GM23338 (cell line): ENCODE data around the gene LPCAT3. TPM values are rescaled to one million over a fixed set of nuclear protein-coding genes. Genes with fewer than 3 reads are reported as not detected.

Source experiments
- ATAC-seq: fragments of 200-7000 bp; cut with Tn5 transposase; 3 replicates; pipeline ENCODE4 v1.9.1; 2020
- DNase-seq: peaks from one replicate; pipeline ENCODE4 v3.0.0-alpha.2; 2015; ENCODE audit warnings: low spot score
- H2AFZ ChIP-seq: fragments of 200-600 bp; sonication (generic); 2 replicates; pipeline ENCODE4 v1.8.0; 2016; ENCODE audit warnings: antibody characterized with exemption, mild to moderate bottlenecking, moderate library complexity
- H3F3A ChIP-seq: fragments of 200-600 bp; sonication (generic); replicated peaks from 2 replicates; pipeline ENCODE4 v1.8.0; 2017; ENCODE audit warnings: antibody characterized with exemption, mixed run types, low read depth
- H3K27ac ChIP-seq: fragments of 200-600 bp; sonication (generic); 2 replicates; pipeline ENCODE4 v1.6.1; 2016; ENCODE audit warnings: low read depth
- H3K27me3 ChIP-seq: fragments of 200-600 bp; sonication (generic); 2 replicates; pipeline ENCODE4 v1.8.0; 2016; ENCODE audit warnings: mild to moderate bottlenecking, mixed run types, moderate library complexity; ENCODE audit not compliant: insufficient read depth
- H3K36me3 ChIP-seq: fragments of 200-600 bp; sonication (generic); 2 replicates; pipeline ENCODE4 v1.8.0; 2016; ENCODE audit warnings: mild to moderate bottlenecking; ENCODE audit not compliant: insufficient read depth
- H3K4me1 ChIP-seq: fragments of 200-600 bp; sonication (generic); 2 replicates; pipeline ENCODE4 v1.8.0; 2016; ENCODE audit warnings: mild to moderate bottlenecking, moderate library complexity; ENCODE audit not compliant: insufficient read depth
- H3K4me2 ChIP-seq: fragments of 200-600 bp; sonication (generic); 2 replicates; pipeline ENCODE4 v1.7.1; 2017; ENCODE audit warnings: mixed run types
- H3K4me3 ChIP-seq: fragments of 200-600 bp; sonication (generic); 2 replicates; pipeline ENCODE4 v1.6.1; 2016; ENCODE audit warnings: mixed run types
- H3K79me2 ChIP-seq: fragments of 200-600 bp; sonication (generic); replicated peaks from 2 replicates; pipeline ENCODE4 v1.8.0; 2017; ENCODE audit warnings: mild to moderate bottlenecking; ENCODE audit not compliant: insufficient read depth
- H3K9me2 ChIP-seq: fragments of 200-600 bp; sonication (generic); 2 replicates; pipeline ENCODE4 v1.8.0; 2017; ENCODE audit not compliant: insufficient read depth
- H4K20me1 ChIP-seq: fragments of 200-600 bp; sonication (generic); replicated peaks from 2 replicates; pipeline ENCODE4 v1.8.0; 2017; ENCODE audit warnings: mild to moderate bottlenecking; ENCODE audit not compliant: insufficient read depth
- H3K27ac Mint-ChIP-seq: 2 replicates; pipeline ENCODE4 v1.8.0; 2020; ENCODE audit warnings: inconsistent platforms, mild to moderate bottlenecking, moderate library complexity, mixed read lengths
- H3K27me3 Mint-ChIP-seq: 3 replicates; pipeline ENCODE4 v1.8.0; 2022; ENCODE audit warnings: low read depth, mild to moderate bottlenecking, moderate library complexity, mixed read lengths, inconsistent platforms; ENCODE audit not compliant: insufficient read depth, poor library complexity
- H3K36me3 Mint-ChIP-seq: 3 replicates; pipeline ENCODE4 v1.8.0; 2021; ENCODE audit warnings: low read depth, mild to moderate bottlenecking, inconsistent platforms, moderate library complexity, mixed read lengths
- H3K4me1 Mint-ChIP-seq: 3 replicates; pipeline ENCODE4 v1.8.0; 2020; ENCODE audit warnings: mild to moderate bottlenecking, inconsistent platforms, mixed read lengths
- H3K4me3 Mint-ChIP-seq: 3 replicates; pipeline ENCODE4 v1.8.0; 2021; ENCODE audit warnings: moderate library complexity, mild to moderate bottlenecking, inconsistent platforms, mixed read lengths
- H3K9me3 Mint-ChIP-seq: 3 replicates; pipeline ENCODE4 v1.8.0; 2020; ENCODE audit warnings: moderate library complexity, mild to moderate bottlenecking, inconsistent platforms, mixed read lengths
- CREB1 ChIP-seq: fragments of 250-450 bp; sonication (Bioruptor Pico); IDR thresholded peaks from 2 replicates; pipeline ENCODE4 v1.5.0; 2020; ENCODE audit warnings: low read depth, mild to moderate bottlenecking, moderate library complexity
- EZH2 ChIP-seq: fragments of 200-600 bp; sonication (generic); IDR thresholded peaks from one replicate; pipeline ENCODE4 v1.8.0; 2017; ENCODE audit warnings: antibody characterized with exemption, mild to moderate bottlenecking, low read depth; ENCODE audit not compliant: unreplicated experiment
- EZH2phosphoT487 ChIP-seq: fragments of 200-600 bp; sonication (generic); IDR thresholded peaks from one replicate; pipeline ENCODE4 v1.8.1; 2018; ENCODE audit warnings: antibody characterized with exemption; ENCODE audit not compliant: unreplicated experiment
- JUNB ChIP-seq: IDR thresholded peaks from one replicate; pipeline ENCODE4 v1.6.1; 2016; ENCODE audit warnings: antibody characterized with exemption; ENCODE audit not compliant: unreplicated experiment
- NANOG ChIP-seq: IDR thresholded peaks from 2 replicates; pipeline ENCODE4 v1.6.1; 2016; ENCODE audit warnings: antibody characterized with exemption, borderline replicate concordance
- STAT1 ChIP-seq: IDR thresholded peaks from one replicate; pipeline ENCODE4 v1.6.1; 2016; ENCODE audit warnings: antibody characterized with exemption; ENCODE audit not compliant: unreplicated experiment
- ZNF331 ChIP-seq: fragments of 250-450 bp; sonication (Bioruptor Pico); IDR thresholded peaks from 2 replicates; pipeline ENCODE4 v1.5.0; 2020; ENCODE audit warnings: low read depth, mild to moderate bottlenecking, moderate library complexity
- polyA plus RNA-seq: library from polyadenylated mRNA; unstranded; fragments of >200 nt; fragmentation: Nextera tagmentation; extraction: Ambion mirVana; gene quantifications from 2 replicates; pipeline ENCODE4 v1.2.1, GENCODE V29; 2016
- total RNA-seq: library from RNA; depleted of rRNA; stranded (reverse); fragments of >200 nt; shearing (Covaris generic); gene quantifications from 2 replicates; pipeline ENCODE4 v1.2.3, GENCODE V29; 2014
- TF ChIP-seq, protein P1 (sequence below): IDR thresholded peaks from one replicate; pipeline ENCODE4 v1.6.1; 2018; ENCODE audit warnings: antibody characterized with exemption; ENCODE audit not compliant: unreplicated experiment
- TF ChIP-seq, protein P2 (sequence below): fragments of 250-450 bp; sonication (Bioruptor Pico); IDR thresholded peaks from 2 replicates; pipeline ENCODE4 v1.5.0; 2020; ENCODE audit warnings: mild to moderate bottlenecking, moderate library complexity
- TF ChIP-seq, protein P3 (sequence below): IDR thresholded peaks from 2 replicates; pipeline ENCODE4 v1.6.1; 2016; ENCODE audit warnings: antibody characterized with exemption

Gene LPCAT3
- total and polyA plus RNA-seq, 2 experiments from 2014 or later = 21.4 to 51.5 TPM

DNA sequence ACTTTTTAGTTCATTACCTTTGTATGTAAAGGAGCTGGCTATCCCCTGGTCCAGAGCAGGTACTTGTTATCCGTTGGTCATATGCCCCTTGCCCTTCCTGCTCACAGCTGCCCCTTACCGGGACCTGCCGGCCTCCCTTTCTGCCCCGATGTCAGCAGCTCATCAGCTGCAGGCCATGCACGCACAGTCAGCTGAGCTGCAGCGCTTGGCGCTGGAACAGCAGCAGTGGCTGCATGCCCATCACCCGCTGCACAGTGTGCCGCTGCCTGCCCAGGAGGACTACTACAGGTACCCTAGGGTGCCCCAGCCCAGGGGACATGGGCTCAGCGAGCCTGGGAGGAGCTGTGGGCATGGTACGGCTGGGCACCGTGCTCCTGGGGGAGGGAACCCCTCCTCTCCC is 77.0 kb downstream of the LPCAT3 start:
- peaks cover 59% of the 10 kb centered on the region for H3K27me3 Mint-ChIP-seq
- H3K4me3 Mint-ChIP-seq = no peak overlapping the region
- no peaks in the 10 kb centered on the region for H3K36me3 ChIP-seq

DNA sequence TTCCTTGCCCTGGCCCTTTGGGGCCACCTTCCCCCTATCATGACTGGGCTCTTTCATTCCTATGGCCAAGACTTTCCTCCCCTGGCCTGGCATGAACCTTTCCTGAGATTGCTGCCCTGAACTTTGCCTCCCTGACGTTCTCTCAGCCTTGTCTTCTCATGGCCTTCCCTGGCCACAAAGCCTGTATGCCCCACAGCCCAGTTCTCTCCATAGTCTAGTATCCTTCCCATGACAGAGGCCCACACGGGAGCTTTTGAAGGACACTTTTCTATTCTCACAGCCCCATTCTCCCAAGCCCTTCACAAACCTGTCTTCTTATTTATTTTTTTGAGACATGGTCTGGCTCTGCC is 79.1 kb downstream of the LPCAT3 start:
- ATAC-seq = no peak
- peaks cover 53% of the 10 kb centered on the region for H3K4me1 Mint-ChIP-seq
- H3K36me3 Mint-ChIP-seq = peaks cover 62% of the 10 kb centered on the region
- peaks cover 13% of the 10 kb centered on the region for H3K4me1 ChIP-seq
- H3F3A ChIP-seq = peaks cover 39% of the 10 kb centered on the region
- H3K4me2 ChIP-seq = no peak overlapping the region; the same call in 1 of the 2 replicates
- DNase-seq = no peak
- H3K27me3 ChIP-seq = no peaks in the 10 kb centered on the region
- H3K79me2 ChIP-seq = 0 out of 2 replicates have a peak, but pooled peaks cover 5% of the 10 kb centered on the region
- H3K36me3 ChIP-seq = peaks cover 10% of the 10 kb centered on the region; the same call in 1 of the 2 replicates
- no peaks in the 10 kb centered on the region for H3K9me2 ChIP-seq
- H3K4me3 ChIP-seq = no peak overlapping the region
- H3K27ac Mint-ChIP-seq = peak overlapping the region; percentile 61
- no peak for TF ChIP-seq EZH2phosphoT487
- TF ChIP-seq STAT1 = no peak
- TF ChIP-seq, protein P1, sequence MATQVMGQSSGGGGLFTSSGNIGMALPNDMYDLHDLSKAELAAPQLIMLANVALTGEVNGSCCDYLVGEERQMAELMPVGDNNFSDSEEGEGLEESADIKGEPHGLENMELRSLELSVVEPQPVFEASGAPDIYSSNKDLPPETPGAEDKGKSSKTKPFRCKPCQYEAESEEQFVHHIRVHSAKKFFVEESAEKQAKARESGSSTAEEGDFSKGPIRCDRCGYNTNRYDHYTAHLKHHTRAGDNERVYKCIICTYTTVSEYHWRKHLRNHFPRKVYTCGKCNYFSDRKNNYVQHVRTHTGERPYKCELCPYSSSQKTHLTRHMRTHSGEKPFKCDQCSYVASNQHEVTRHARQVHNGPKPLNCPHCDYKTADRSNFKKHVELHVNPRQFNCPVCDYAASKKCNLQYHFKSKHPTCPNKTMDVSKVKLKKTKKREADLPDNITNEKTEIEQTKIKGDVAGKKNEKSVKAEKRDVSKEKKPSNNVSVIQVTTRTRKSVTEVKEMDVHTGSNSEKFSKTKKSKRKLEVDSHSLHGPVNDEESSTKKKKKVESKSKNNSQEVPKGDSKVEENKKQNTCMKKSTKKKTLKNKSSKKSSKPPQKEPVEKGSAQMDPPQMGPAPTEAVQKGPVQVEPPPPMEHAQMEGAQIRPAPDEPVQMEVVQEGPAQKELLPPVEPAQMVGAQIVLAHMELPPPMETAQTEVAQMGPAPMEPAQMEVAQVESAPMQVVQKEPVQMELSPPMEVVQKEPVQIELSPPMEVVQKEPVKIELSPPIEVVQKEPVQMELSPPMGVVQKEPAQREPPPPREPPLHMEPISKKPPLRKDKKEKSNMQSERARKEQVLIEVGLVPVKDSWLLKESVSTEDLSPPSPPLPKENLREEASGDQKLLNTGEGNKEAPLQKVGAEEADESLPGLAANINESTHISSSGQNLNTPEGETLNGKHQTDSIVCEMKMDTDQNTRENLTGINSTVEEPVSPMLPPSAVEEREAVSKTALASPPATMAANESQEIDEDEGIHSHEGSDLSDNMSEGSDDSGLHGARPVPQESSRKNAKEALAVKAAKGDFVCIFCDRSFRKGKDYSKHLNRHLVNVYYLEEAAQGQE = no peak
- no peak for TF ChIP-seq JUNB
- no peak for TF ChIP-seq NANOG
- no peak for TF ChIP-seq EZH2
- TF ChIP-seq, protein P2, sequence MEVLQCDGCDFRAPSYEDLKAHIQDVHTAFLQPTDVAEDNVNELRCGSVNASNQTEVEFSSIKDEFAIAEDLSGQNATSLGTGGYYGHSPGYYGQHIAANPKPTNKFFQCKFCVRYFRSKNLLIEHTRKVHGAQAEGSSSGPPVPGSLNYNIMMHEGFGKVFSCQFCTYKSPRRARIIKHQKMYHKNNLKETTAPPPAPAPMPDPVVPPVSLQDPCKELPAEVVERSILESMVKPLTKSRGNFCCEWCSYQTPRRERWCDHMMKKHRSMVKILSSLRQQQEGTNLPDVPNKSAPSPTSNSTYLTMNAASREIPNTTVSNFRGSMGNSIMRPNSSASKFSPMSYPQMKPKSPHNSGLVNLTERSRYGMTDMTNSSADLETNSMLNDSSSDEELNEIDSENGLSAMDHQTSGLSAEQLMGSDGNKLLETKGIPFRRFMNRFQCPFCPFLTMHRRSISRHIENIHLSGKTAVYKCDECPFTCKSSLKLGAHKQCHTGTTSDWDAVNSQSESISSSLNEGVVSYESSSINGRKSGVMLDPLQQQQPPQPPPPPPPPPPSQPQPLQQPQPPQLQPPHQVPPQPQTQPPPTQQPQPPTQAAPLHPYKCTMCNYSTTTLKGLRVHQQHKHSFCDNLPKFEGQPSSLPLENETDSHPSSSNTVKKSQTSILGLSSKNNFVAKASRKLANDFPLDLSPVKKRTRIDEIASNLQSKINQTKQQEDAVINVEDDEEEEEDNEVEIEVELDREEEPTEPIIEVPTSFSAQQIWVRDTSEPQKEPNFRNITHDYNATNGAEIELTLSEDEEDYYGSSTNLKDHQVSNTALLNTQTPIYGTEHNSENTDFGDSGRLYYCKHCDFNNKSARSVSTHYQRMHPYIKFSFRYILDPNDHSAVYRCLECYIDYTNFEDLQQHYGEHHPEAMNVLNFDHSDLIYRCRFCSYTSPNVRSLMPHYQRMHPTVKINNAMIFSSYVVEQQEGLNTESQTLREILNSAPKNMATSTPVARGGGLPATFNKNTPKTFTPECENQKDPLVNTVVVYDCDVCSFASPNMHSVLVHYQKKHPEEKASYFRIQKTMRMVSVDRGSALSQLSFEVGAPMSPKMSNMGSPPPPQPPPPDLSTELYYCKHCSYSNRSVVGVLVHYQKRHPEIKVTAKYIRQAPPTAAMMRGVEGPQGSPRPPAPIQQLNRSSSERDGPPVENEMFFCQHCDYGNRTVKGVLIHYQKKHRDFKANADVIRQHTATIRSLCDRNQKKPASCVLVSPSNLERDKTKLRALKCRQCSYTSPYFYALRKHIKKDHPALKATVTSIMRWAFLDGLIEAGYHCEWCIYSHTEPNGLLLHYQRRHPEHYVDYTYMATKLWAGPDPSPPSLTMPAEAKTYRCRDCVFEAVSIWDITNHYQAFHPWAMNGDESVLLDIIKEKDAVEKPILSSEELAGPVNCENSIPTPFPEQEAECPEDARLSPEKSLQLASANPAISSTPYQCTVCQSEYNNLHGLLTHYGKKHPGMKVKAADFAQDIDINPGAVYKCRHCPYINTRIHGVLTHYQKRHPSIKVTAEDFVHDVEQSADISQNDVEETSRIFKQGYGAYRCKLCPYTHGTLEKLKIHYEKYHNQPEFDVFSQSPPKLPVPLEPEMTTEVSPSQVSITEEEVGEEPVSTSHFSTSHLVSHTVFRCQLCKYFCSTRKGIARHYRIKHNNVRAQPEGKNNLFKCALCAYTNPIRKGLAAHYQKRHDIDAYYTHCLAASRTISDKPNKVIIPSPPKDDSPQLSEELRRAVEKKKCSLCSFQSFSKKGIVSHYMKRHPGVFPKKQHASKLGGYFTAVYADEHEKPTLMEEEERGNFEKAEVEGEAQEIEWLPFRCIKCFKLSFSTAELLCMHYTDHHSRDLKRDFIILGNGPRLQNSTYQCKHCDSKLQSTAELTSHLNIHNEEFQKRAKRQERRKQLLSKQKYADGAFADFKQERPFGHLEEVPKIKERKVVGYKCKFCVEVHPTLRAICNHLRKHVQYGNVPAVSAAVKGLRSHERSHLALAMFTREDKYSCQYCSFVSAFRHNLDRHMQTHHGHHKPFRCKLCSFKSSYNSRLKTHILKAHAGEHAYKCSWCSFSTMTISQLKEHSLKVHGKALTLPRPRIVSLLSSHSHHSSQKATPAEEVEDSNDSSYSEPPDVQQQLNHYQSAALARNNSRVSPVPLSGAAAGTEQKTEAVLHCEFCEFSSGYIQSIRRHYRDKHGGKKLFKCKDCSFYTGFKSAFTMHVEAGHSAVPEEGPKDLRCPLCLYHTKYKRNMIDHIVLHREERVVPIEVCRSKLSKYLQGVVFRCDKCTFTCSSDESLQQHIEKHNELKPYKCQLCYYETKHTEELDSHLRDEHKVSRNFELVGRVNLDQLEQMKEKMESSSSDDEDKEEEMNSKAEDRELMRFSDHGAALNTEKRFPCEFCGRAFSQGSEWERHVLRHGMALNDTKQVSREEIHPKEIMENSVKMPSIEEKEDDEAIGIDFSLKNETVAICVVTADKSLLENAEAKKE (CRISPR knock-in tag) = no peak
- TF ChIP-seq CREB1 (CRISPR knock-in tag) = no peak
- TF ChIP-seq, protein P3, sequence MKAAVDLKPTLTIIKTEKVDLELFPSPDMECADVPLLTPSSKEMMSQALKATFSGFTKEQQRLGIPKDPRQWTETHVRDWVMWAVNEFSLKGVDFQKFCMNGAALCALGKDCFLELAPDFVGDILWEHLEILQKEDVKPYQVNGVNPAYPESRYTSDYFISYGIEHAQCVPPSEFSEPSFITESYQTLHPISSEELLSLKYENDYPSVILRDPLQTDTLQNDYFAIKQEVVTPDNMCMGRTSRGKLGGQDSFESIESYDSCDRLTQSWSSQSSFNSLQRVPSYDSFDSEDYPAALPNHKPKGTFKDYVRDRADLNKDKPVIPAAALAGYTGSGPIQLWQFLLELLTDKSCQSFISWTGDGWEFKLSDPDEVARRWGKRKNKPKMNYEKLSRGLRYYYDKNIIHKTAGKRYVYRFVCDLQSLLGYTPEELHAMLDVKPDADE = no peak
- TF ChIP-seq ZNF331 = no peak
- peaks cover 46% of the 10 kb centered on the region for H3K27me3 Mint-ChIP-seq
- 0 out of 2 replicates have a peak overlapping the region, but pooled peaks have one; percentile 97 for H3K27ac ChIP-seq
- H4K20me1 ChIP-seq = peaks cover 12% of the 10 kb centered on the region
- H3K4me3 Mint-ChIP-seq = peak overlapping the region; percentile 79
- no peak overlapping the region for H2AFZ ChIP-seq
- H3K9me3 Mint-ChIP-seq = peaks cover 3% of the 10 kb centered on the region; the same call in 1 of the 3 replicates

More for the DNA sequence above, 77.0 kb downstream of the LPCAT3 start:
- Histone ChIP-seq H3K4me3 (no peak overlapping the region), H3K27me3 (no peaks in the 10 kb centered on the region), H3K9me2 (no peaks in the 10 kb centered on the region), H3K4me1 (peaks cover 25% of the 10 kb centered on the region), H3K79me2 (0 out of 2 replicates have a peak, but pooled peaks cover 10% of the 10 kb centered on the region), H3F3A (peaks cover 40% of the 10 kb centered on the region), H2AFZ (no peak overlapping the region), H3K4me2 (no peak overlapping the region), H3K27ac (no peak overlapping the region), H4K20me1 (no peaks in the 10 kb centered on the region; the same call in 1 of the 2 replicates)
- TF ChIP-seq CREB1 (CRISPR knock-in tag) (no peak), EZH2phosphoT487 (no peak), STAT1 (no peak)
- Mint-ChIP-seq H3K4me1 (peaks cover 60% of the 10 kb centered on the region), H3K27ac (no peak overlapping the region; the same call in 1 of the 2 replicates), H3K36me3 (peaks cover 41% of the 10 kb centered on the region), H3K9me3 (peaks cover 6% of the 10 kb centered on the region; the same call in 2 of the 3 replicates)
- ATAC-seq (no peak), DNase-seq (no peak)
